ENCODE data around the gene SF3B3.

Gene SF3B3

GRCh38 chr16:70589998-70590471, 66.4 kb downstream of the SF3B3 start:
- no peak for DNase-seq (ENCODE audit: low spot score)

- no peak for DNase-seq (ENCODE audit: low spot score)
These were observed 67.3 kb downstream of the SF3B3 start for GRCh38 chr16:70590722-70591415.

GRCh38 chr16:70591615-70592014, 68.0 kb downstream of the SF3B3 start:
- no peak for DNase-seq (ENCODE audit: low spot score)

- no peak for DNase-seq (ENCODE audit: low spot score)
These were observed 68.5 kb downstream of the SF3B3 start for GRCh38 chr16:70592106-70592571.

GRCh38 chr16:70593544-70593943, 69.9 kb downstream of the SF3B3 start:
- no peak for DNase-seq (ENCODE audit: low spot score)

- DNase-seq (ENCODE audit: low spot score): no peak
These were observed 71.0 kb downstream of the SF3B3 start for GRCh38 chr16:70594569-70594968.

- no peak for DNase-seq (ENCODE audit: low spot score)
These were observed 73.7 kb downstream of the SF3B3 start for GRCh38 chr16:70597135-70597835.

GRCh38 chr16:70598937-70599503, 75.4 kb downstream of the SF3B3 start:
- no peak for DNase-seq (ENCODE audit: low spot score)

- no peak for DNase-seq (ENCODE audit: low spot score)
These were observed 77.1 kb downstream of the SF3B3 start for GRCh38 chr16:70600730-70601129.

- no peak for DNase-seq (ENCODE audit: low spot score)
These were observed 78.3 kb downstream of the SF3B3 start for GRCh38 chr16:70601576-70602575.

GRCh38 chr16:70602831-70603230, 79.2 kb downstream of the SF3B3 start:
- DNase-seq (ENCODE audit: low spot score): no peak

- no peak for DNase-seq (ENCODE audit: low spot score)
These were observed 81.0 kb downstream of the SF3B3 start for GRCh38 chr16:70604407-70605282.

GRCh38 chr16:70605283-70605657, 81.7 kb downstream of the SF3B3 start:
- no peak for DNase-seq (ENCODE audit: low spot score)

GRCh38 chr16:70608521-70608920, 84.9 kb downstream of the SF3B3 start:
- DNase-seq (ENCODE audit: low spot score): no peak

- DNase-seq (ENCODE audit: low spot score): no peak
These were observed 86.9 kb downstream of the SF3B3 start for GRCh38 chr16:70610273-70611223.

GRCh38 chr16:70611224-70611598, 87.6 kb downstream of the SF3B3 start:
- no peak for DNase-seq (ENCODE audit: low spot score)

GRCh38 chr16:70611785-70612303, 88.2 kb downstream of the SF3B3 start:
- DNase-seq (ENCODE audit: low spot score): no peak

GRCh38 chr16:70612931-70613330, 89.3 kb downstream of the SF3B3 start:
- no peak for DNase-seq (ENCODE audit: low spot score)

GRCh38 chr16:70614208-70614951, 90.8 kb downstream of the SF3B3 start:
- no peak for DNase-seq (ENCODE audit: low spot score)
